Activated CD8-positive, alpha-beta memory T cell treated with anti-CD3 and anti-CD28 coated beads for 48 hours (primary cell): ENCODE results near the gene MIAT.
"Not testable (repeated sequence)": the region's sequence is repeated elsewhere in the genome, so short reads cannot be mapped to it uniquely, and the experiment has no call there.

Experiments used
- DNase-seq, 3 experiments: peaks; one replicate each; pipeline ENCODE4 v3.0.0-alpha.2; 2020; ENCODE audit warnings: low read depth in 2 of 3, low spot score in 2 of 3

The MIAT gene

GRCh38 chr22:26656891-26657851 lies at the start of gene MIAT:
Gene MIAT (plus strand): TSS chr22:26657588.
- peak in 1 of 3 experiments; percentile 26 for DNase-seq

GRCh38 chr22:26608129-26608528 lies 49.3 kb upstream of the MIAT start:
- no peak for DNase-seq

GRCh38 chr22:26609287-26609686 lies 48.1 kb upstream of the MIAT start:
- DNase-seq = no peak

- no peak for DNase-seq
These were observed 47.1 kb upstream of the MIAT start for GRCh38 chr22:26610072-26610958.

- DNase-seq = no peak
These were observed 46.4 kb upstream of the MIAT start for GRCh38 chr22:26610996-26611395.

GRCh38 chr22:26612652-26613051 lies 44.7 kb upstream of the MIAT start:
- no peak for DNase-seq

- DNase-seq = not testable (repeated sequence)
These were observed 43.6 kb upstream of the MIAT start for GRCh38 chr22:26613753-26614152.

- DNase-seq = no peak
These were observed 43.1 kb upstream of the MIAT start for GRCh38 chr22:26614322-26614721.

GRCh38 chr22:26615149-26615548 lies 42.2 kb upstream of the MIAT start:
- DNase-seq = no peak

- DNase-seq = no peak
These were observed 41.5 kb upstream of the MIAT start for GRCh38 chr22:26615830-26616435.

GRCh38 chr22:26616650-26617049 lies 40.7 kb upstream of the MIAT start:
- no peak for DNase-seq

GRCh38 chr22:26617271-26618199 lies 39.9 kb upstream of the MIAT start, which contains the start of gene CRYBB1:
Gene CRYBB1 (minus strand): TSS chr22:26618027. CDS start chr22:26616319, 1,708 bp downstream.
- DNase-seq = no peak

- no peak for DNase-seq
These were observed 38.9 kb upstream of the MIAT start for GRCh38 chr22:26618455-26618854.

GRCh38 chr22:26619510-26619909 lies 37.9 kb upstream of the MIAT start:
- DNase-seq = no peak

GRCh38 chr22:26620197-26620596 lies 37.2 kb upstream of the MIAT start:
- DNase-seq = no peak

- no peak for DNase-seq
These were observed 35.7 kb upstream of the MIAT start, which contains the start of gene CRYBA4 for GRCh38 chr22:26621663-26622062. Gene CRYBA4 (plus strand): TSS chr22:26621963. CDS start chr22:26622597, 634 bp downstream.

- no peak for DNase-seq
These were observed 33.4 kb upstream of the MIAT start for GRCh38 chr22:26623984-26624383.

- DNase-seq = no peak
These were observed 32.6 kb upstream of the MIAT start for GRCh38 chr22:26624803-26625202.

- no peak for DNase-seq
These were observed 27.2 kb upstream of the MIAT start for GRCh38 chr22:26629988-26630761.
